B cell (primary cell): ENCODE measurements around the gene ZNF423.

Experiments
- EZH2 ChIP-seq: IDR thresholded peaks from 2 replicates; pipeline ENCODE4 v1.6.1; 2012; ENCODE audit warnings: borderline replicate concordance, low read depth, mild to moderate bottlenecking, moderate library complexity, low read length; ENCODE audit not compliant: insufficient read depth, poor library complexity, severe bottlenecking
- TF ChIP-seq, protein P1 (sequence below): fragments of 200-600 bp; IDR thresholded peaks from one replicate; pipeline ENCODE4 v1.8.0; 2022; ENCODE audit warnings: antibody characterized with exemption, mild to moderate bottlenecking

DNA sequence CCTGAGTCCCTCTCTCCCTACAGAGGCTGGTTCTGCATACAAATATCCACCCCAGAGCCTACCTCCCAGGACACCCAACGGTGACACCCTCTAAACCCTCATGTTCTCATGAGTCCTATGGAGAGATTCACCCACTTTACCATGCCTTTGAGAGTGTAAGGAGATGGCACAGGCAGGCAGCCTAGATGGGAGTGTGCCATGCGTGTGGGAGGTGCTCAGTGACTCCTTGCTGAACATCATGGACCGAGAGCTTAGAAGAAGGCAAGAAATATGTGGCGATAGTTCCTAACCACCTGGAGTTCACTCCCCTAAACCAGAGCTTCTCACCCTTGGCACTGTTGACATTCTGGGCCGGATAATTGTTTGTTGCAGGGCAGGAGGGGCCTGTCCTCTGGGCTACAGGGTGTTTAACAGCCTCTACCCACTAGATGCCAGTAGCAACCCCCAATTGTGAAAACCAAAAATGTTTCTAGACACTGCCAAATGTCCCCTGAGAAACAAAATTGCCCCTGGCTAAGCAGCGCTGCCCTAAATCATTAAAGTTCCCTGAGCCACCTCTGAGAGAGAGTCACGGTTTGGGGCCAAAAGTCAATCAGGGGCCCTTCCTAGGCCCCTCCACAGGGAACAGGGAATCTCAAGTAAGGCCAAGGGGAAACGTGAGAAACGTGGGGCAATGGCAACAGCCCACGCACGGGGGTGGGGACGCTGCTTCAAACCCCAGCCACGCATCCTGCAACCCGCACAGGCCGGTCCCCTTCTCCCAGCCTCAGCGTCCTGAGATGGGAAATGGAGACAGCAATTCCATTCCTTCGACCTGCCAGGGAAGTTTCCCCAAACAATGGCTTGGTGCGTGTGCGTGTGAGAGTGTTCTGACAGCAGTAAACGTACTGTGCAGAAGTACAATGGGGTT is 415.5 kb downstream of the ZNF423 start:
- TF ChIP-seq, protein P1, sequence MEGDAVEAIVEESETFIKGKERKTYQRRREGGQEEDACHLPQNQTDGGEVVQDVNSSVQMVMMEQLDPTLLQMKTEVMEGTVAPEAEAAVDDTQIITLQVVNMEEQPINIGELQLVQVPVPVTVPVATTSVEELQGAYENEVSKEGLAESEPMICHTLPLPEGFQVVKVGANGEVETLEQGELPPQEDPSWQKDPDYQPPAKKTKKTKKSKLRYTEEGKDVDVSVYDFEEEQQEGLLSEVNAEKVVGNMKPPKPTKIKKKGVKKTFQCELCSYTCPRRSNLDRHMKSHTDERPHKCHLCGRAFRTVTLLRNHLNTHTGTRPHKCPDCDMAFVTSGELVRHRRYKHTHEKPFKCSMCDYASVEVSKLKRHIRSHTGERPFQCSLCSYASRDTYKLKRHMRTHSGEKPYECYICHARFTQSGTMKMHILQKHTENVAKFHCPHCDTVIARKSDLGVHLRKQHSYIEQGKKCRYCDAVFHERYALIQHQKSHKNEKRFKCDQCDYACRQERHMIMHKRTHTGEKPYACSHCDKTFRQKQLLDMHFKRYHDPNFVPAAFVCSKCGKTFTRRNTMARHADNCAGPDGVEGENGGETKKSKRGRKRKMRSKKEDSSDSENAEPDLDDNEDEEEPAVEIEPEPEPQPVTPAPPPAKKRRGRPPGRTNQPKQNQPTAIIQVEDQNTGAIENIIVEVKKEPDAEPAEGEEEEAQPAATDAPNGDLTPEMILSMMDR, result no peak
- TF ChIP-seq EZH2, result no peak
